GM21360 (cell line): ENCODE measurements around the gene MBTD1.

Source experiments
- ATAC-seq: cut with Tn5 transposase; IDR thresholded peaks from one replicate; pipeline ENCODE4 v1.9.1; 2021; ENCODE audit warnings: mild to moderate bottlenecking, moderate library complexity; ENCODE audit not compliant: unreplicated experiment

Gene MBTD1

GRCh38 chr17:51152766-51153209 lies 107.1 kb downstream of the MBTD1 start:
- peak; percentile 3 for ATAC-seq

- ATAC-seq: no peak
These were observed 108.9 kb downstream of the MBTD1 start for GRCh38 chr17:51150932-51151331.

- ATAC-seq: no peak
These were observed 110.7 kb downstream of the MBTD1 start for GRCh38 chr17:51149163-51149562.

GRCh38 chr17:51147650-51148049 lies 112.2 kb downstream of the MBTD1 start:
- ATAC-seq: no peak

DNA sequence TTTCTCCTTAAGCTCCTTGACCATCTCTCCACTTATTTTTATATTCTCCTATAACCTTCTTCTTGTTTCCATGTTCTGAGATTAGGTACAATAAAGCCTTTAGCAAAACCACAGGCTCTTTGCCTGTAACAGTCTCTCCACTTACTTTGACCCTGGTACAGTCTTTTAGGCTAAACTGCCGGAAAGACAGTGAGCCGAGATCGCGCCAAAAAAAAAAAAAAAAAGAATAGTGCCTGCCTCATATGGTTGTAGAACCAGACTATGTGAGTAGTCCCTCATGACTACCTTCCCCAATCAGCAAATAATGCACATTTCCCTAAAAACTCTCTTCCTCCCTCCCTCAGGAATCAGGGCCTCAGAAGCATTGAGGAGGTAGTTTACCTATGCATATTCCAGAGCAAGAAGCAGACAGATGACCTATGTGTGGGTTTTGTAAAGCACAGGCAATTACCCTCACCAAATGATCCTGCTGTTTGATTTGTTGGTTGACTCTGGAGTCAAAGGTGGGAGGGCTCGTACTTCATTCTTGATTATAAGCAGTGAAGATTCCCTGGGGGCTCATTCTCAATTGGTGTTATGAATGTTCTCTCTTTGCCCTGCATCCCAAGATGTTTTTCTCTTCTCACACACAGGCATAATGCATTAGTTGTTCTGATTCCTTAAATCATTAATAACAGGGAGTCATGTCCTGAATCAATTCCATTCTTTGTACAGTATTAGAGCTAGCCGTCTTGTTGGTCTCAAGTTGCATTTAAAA lies 115.4 kb downstream of the MBTD1 start:
- ATAC-seq: no peak

GRCh38 chr17:51142597-51142996 lies 117.3 kb downstream of the MBTD1 start:
- no peak for ATAC-seq

GRCh38 chr17:51135956-51136355 lies 123.9 kb downstream of the MBTD1 start:
- ATAC-seq: no peak

GRCh38 chr17:51133365-51133764 lies 126.5 kb downstream of the MBTD1 start:
- ATAC-seq: no peak

DNA sequence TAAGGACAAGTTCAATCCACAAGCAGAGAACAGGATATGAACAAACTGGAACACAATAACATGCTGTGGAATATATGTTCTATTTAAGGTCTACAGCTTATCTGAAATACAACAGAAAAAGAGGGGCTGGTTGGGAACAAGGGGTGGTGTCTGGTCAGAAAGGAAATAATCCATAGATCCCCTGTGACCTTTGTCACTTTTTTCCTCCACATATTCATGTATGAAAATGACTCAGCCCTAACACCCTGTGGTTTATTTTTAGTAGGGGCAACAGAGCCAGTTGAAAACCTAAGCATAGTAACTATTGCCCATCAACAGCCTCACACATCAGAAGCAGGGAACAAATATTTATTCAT lies 126.9 kb downstream of the MBTD1 start:
- no peak for ATAC-seq

DNA sequence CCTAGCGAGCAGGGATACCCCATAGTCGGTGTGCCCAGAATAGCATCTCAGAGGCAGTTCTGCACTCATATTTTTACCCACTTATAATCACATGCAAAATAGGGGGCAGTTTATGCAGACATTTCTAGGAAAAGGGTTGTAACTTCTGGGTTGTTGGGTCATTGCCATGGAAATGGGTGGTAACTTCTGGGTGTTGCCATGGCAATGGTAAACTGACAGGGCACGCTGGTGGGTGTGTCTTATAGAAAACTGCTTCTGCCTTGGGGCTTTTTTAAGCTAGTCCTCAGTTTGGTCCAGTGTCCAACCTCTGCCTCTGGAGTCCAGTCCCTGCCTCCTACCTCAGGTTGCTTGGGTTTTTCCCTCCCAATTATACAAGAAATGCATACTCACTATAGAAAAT lies 131.8 kb downstream of the MBTD1 start:
- ATAC-seq: no peak
